Measurements from ENCODE around the gene ANKS1A. TPM values are rescaled to one million over a fixed set of nuclear protein-coding genes. Genes with fewer than 3 reads are reported as not detected.
A peak's percentile ranks its signal among the peaks of the same experiment; 100 is the strongest.

Gene ANKS1A
- total RNA-seq, 2 experiments from 2014 or later = 6.0 to 6.7 TPM

DNA sequence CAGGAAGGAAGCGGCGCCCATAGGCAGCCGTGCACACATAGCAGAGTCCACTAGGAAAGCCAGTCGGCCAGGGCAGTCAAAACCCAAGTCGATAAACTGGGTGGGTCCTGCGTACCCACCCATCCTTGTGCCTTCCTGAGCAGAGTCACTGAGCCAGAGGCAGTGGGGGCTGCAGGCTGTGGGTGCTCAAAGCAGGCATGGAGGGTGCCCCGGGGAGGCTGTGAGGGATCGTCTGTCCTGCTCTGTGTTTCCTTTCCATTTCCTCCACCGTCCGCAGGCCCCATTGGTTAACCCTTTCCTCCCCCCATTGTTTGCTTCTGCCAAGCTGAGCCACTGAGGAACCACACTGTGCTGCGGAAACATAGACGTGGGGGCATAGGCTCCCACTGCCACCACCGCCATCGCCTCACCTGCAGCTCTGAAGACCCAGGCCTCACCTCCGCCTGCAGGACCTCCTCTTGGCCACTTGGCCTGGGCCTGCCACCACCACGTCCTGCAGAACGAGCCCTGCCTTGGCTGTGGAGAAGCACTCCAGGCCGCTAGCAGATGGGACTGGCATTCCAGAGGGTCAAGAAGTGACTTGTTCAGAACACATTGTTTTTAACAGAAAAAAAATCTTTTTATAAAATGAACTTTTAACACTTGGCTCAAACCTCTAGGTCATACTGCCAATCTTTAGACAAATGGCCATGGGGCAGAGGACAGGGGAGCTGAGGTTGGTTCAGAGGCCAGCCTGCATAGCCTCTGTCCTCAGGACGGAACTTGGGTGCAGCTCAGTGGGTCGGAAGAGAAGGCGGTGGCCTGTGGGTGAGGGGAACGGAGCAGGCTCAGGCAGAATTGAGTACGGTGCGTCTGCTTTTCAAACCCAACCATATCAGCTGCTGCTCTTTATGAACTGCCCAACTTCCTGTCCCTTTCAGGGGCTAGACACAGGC lies 199.5 kb downstream of the ANKS1A start:
- no peaks in the 10 kb centered on the region for H3K9me3 Mint-ChIP-seq
- POLR2A ChIA-PET = no interaction called here
- DNase-seq (no peak), ATAC-seq (no peak)
- no peak overlapping the region for H3K27ac Mint-ChIP-seq
- H3K4me3 Mint-ChIP-seq = no peak overlapping the region
- H3K27me3 Mint-ChIP-seq = no peaks in the 10 kb centered on the region
- H3K36me3 Mint-ChIP-seq (ENCODE audit: low read depth) = peaks cover 2% of the 10 kb centered on the region
- CTCF ChIA-PET = interaction anchor here (3.6 kb wide), 1 partner anchor 51 kb away, joined by 10 read pairs; no protein-coding TSS in a partner anchor
- H3K4me1 Mint-ChIP-seq (ENCODE audit: low read depth) = no peaks in the 10 kb centered on the region
- TF ChIP-seq, protein P1, sequence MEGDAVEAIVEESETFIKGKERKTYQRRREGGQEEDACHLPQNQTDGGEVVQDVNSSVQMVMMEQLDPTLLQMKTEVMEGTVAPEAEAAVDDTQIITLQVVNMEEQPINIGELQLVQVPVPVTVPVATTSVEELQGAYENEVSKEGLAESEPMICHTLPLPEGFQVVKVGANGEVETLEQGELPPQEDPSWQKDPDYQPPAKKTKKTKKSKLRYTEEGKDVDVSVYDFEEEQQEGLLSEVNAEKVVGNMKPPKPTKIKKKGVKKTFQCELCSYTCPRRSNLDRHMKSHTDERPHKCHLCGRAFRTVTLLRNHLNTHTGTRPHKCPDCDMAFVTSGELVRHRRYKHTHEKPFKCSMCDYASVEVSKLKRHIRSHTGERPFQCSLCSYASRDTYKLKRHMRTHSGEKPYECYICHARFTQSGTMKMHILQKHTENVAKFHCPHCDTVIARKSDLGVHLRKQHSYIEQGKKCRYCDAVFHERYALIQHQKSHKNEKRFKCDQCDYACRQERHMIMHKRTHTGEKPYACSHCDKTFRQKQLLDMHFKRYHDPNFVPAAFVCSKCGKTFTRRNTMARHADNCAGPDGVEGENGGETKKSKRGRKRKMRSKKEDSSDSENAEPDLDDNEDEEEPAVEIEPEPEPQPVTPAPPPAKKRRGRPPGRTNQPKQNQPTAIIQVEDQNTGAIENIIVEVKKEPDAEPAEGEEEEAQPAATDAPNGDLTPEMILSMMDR (IDR thresholded peaks at IDR 0.05) = no peak
- intact Hi-C loops (cut with micrococcal nuclease) = no loop called here

DNA sequence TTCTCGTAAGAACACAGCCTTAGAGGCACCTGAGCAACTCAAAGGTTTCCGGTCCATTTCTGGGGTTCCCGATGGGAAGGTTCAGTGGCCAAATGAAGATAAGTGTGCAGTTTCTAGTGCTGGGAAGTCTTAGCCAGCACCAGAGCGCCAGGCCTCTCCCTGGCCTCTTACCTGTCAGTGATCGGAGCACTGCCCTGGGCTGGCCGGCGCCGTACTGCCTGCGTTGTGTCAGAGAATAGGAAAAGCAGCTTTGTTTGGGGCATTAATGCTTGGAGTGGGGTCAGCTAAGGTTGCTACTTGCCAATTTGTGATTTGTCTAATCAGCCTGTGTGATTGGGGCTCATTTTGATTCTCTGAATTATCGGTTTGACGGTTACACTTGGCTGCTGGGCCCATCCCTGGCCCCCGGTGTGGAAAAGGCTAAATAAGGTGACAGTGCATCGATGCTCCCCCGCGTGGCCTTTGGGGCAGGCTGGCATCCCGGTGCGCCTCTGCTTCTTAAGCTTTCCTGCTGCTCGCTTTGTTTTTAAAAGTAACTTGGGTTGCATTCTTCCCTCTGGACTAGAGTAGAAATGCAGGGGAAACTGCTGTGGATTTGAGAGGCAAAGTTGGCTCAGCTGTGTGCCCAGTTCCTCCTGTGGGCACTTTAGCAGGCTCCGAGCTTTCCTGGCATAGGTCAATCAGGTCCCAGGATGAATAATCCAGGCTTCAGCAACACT lies 200.3 kb downstream of the ANKS1A start:
- intact Hi-C loops (cut with micrococcal nuclease) = no loop called here
- H3K9me3 Mint-ChIP-seq = no peaks in the 10 kb centered on the region
- H3K36me3 Mint-ChIP-seq (ENCODE audit: low read depth) = peaks cover 2% of the 10 kb centered on the region
- H3K4me3 Mint-ChIP-seq = no peak overlapping the region
- POLR2A ChIA-PET = no interaction called here
- no peak overlapping the region for H3K27ac Mint-ChIP-seq
- DNase-seq (no peak), ATAC-seq (no peak)
- TF ChIP-seq, protein P1 (IDR thresholded peaks at IDR 0.05) = no peak
- CTCF ChIA-PET = interaction anchor here (3.6 kb wide), 1 partner anchor 50 kb away, joined by 10 read pairs; no protein-coding TSS in a partner anchor
- no peaks in the 10 kb centered on the region for H3K4me1 Mint-ChIP-seq (ENCODE audit: low read depth)
- no peaks in the 10 kb centered on the region for H3K27me3 Mint-ChIP-seq

- intact Hi-C loops (cut with micrococcal nuclease) = no loop called here
- ATAC-seq = no peak
These were observed 201.0 kb downstream of the ANKS1A start for GRCh38 chr6:35089935-35090505.

GRCh38 chr6:35090734-35091133 lies 201.7 kb downstream of the ANKS1A start:
- ChIA-PET CTCF (interaction anchor here (0.8 to 0.9 kb wide), 2 partner anchors 104 to 115 kb away, joined by 3 read pairs; no protein-coding TSS in a partner anchor), POLR2A (no interaction called here)
- H3K27ac Mint-ChIP-seq = no peak overlapping the region
- TF ChIP-seq, protein P1 (IDR thresholded peaks at IDR 0.05) = no peak
- no peak for DNase-seq
- H3K4me1 Mint-ChIP-seq (ENCODE audit: low read depth) = no peaks in the 10 kb centered on the region
- H3K36me3 Mint-ChIP-seq (ENCODE audit: low read depth) = peaks cover 2% of the 10 kb centered on the region
- H3K4me3 Mint-ChIP-seq = no peak overlapping the region
- H3K9me3 Mint-ChIP-seq = no peaks in the 10 kb centered on the region
- no peak for ATAC-seq
- no peaks in the 10 kb centered on the region for H3K27me3 Mint-ChIP-seq
- intact Hi-C loops (cut with micrococcal nuclease) = no loop called here

More at GRCh38 chr6:35089935-35090505, 201.0 kb downstream of the ANKS1A start:
- Mint-ChIP-seq H3K9me3 (no peaks in the 10 kb centered on the region), H3K36me3 (ENCODE audit: low read depth) (peaks cover 2% of the 10 kb centered on the region), H3K27me3 (no peaks in the 10 kb centered on the region), H3K27ac (no peak overlapping the region), H3K4me3 (no peak overlapping the region), H3K4me1 (ENCODE audit: low read depth) (no peaks in the 10 kb centered on the region)
- ChIA-PET POLR2A (no interaction called here), CTCF (interaction anchor here (0.8 to 3.6 kb wide), 3 partner anchors 50 to 115 kb away, joined by 3 to 10 read pairs (median 3); no protein-coding TSS in a partner anchor)
- TF ChIP-seq, protein P1 (IDR thresholded peaks at IDR 0.05) = no peak
- DNase-seq = peak; percentile 5

Measured in activated CD8-positive, alpha-beta T cell treated with anti-CD3 and anti-CD28 coated beads for 36 hours (primary cell).